Activated CD8-positive, alpha-beta T cell treated with anti-CD3 and anti-CD28 coated beads for 36 hours (primary cell): ENCODE measurements around the gene KDM4C. TPM values are rescaled to one million over a fixed set of nuclear protein-coding genes. Genes with fewer than 3 reads are reported as not detected.

Experiments used
- ATAC-seq: fragments of 200-7000 bp; cut with Tn5 transposase; one replicate; pipeline ENCODE4 v1.10.0; 2021; ENCODE audit warnings: mild to moderate bottlenecking, moderate library complexity
- CTCF ChIA-PET: fragments of 350-600 bp; sonication (Branson Sonifier 250); formaldehyde crosslinking; loops from one replicate; lab custom pipeline; 2021; ENCODE audit warnings: antibody characterized with exemption; lab: Charles Lee
- POLR2A ChIA-PET: fragments of 350-600 bp; sonication (Branson Sonifier 250); formaldehyde crosslinking; loops from one replicate; lab custom pipeline; 2021; ENCODE audit warnings: antibody characterized with exemption; lab: Charles Lee
- DNase-seq: peaks from one replicate; pipeline ENCODE4 v3.0.0-alpha.2; 2020
- H3K27ac Mint-ChIP-seq: one replicate; pipeline ENCODE4 v1.8.0; 2021; ENCODE audit warnings: mild to moderate bottlenecking, mixed read lengths
- H3K27me3 Mint-ChIP-seq: one replicate; pipeline ENCODE4 v1.8.0; 2021; ENCODE audit warnings: mixed read lengths
- H3K36me3 Mint-ChIP-seq: one replicate; pipeline ENCODE4 v1.8.0; 2021; ENCODE audit warnings: low read depth, mixed read lengths
- H3K4me1 Mint-ChIP-seq: one replicate; pipeline ENCODE4 v1.8.0; 2021; ENCODE audit warnings: low read depth, mixed read lengths
- H3K4me3 Mint-ChIP-seq: one replicate; pipeline ENCODE4 v1.8.0; 2021; ENCODE audit warnings: mild to moderate bottlenecking, moderate library complexity, mixed read lengths
- H3K9me3 Mint-ChIP-seq: one replicate; pipeline ENCODE4 v1.8.0; 2021; ENCODE audit warnings: mixed read lengths
- intact Hi-C: fragments of 100-400 bp; cut with micrococcal nuclease; formaldehyde crosslinking; loops from one replicate; pipeline ENCODE4 v1.10.0; 2022
- total RNA-seq, 2 experiments: library from RNA; stranded (reverse); gene quantifications; one replicate each; pipeline ENCODE4 v1.2.3, GENCODE V29; 2021
- TF ChIP-seq, protein P1 (sequence below): fragments of 200-600 bp; IDR thresholded peaks from one replicate; pipeline ENCODE4 v1.8.0; 2022; ENCODE audit warnings: antibody characterized with exemption, mild to moderate bottlenecking

Gene KDM4C
- total RNA-seq, 2 experiments from 2014 or later = 31.1 to 32.9 TPM

DNA sequence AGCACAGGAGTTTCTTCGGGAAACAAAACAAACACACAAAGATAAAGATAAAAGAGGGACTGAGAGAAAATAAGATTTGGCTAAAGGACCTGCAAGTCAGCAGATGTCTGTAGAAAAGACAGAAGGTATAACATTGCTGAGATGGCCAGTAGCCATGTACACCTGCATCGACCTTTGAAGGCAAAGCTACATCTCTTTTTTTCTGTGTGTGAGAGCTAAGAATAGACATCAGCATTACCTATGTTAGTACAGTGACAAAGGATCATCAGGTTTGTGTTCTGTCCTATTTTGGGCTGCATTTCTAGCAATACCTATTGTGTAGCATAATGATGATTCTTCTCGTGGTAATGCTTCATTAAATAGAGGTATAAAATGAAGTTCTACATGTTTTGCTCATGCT lies 64.9 kb downstream of the KDM4C start:
- intact Hi-C loops = loop anchor here (10.0 kb wide), 1 partner anchor 232 kb away; no protein-coding TSS in a partner anchor
- TF ChIP-seq, protein P1, sequence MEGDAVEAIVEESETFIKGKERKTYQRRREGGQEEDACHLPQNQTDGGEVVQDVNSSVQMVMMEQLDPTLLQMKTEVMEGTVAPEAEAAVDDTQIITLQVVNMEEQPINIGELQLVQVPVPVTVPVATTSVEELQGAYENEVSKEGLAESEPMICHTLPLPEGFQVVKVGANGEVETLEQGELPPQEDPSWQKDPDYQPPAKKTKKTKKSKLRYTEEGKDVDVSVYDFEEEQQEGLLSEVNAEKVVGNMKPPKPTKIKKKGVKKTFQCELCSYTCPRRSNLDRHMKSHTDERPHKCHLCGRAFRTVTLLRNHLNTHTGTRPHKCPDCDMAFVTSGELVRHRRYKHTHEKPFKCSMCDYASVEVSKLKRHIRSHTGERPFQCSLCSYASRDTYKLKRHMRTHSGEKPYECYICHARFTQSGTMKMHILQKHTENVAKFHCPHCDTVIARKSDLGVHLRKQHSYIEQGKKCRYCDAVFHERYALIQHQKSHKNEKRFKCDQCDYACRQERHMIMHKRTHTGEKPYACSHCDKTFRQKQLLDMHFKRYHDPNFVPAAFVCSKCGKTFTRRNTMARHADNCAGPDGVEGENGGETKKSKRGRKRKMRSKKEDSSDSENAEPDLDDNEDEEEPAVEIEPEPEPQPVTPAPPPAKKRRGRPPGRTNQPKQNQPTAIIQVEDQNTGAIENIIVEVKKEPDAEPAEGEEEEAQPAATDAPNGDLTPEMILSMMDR = no peak
- DNase-seq = no peak
- POLR2A ChIA-PET = no interaction called here
- no peak overlapping the region for H3K27ac Mint-ChIP-seq
- CTCF ChIA-PET = no interaction called here
- no peak for ATAC-seq
- H3K4me1 Mint-ChIP-seq = peaks cover 12% of the 10 kb centered on the region
- no peaks in the 10 kb centered on the region for H3K9me3 Mint-ChIP-seq
- H3K27me3 Mint-ChIP-seq = no peaks in the 10 kb centered on the region
- H3K36me3 Mint-ChIP-seq = peaks cover 26% of the 10 kb centered on the region
- no peak overlapping the region for H3K4me3 Mint-ChIP-seq

DNA sequence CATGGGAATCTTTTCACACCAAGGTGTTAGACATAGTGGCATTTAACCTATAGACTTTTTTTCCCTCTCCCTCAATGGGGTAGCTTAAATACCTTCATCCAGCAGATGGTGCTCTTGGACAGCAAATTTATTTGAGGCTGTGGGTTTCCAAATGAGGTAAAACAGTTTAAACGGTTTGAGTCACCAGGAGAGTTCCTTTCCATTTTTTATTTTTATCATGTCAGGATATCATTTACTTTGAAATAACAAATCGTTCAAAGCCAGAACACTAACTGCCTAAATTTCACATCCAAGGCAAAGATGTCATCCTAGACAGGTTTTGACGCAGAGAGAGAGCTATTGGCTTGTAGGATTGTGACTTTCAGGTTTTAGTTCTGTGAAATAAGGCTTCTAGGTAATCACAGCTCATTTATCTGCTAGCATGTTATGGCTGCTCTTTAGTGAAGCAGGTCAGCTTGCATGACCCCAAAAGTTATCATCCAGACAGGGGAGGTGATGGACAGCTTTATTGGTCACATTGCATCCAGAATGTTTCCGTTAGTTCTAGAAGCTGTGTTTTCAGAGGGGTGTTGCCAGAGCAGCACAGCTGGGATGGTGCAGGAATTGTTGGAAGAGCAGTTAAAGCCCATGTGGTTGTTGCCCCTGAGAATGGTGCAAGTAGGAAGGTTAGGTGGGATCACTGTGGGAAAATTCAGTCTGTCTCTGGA lies 69.8 kb downstream of the KDM4C start:
- ChIA-PET CTCF (interaction anchor here (0.6 to 2.0 kb wide), 42 partner anchors 9 to 709 kb away, joined by 3 to 22 read pairs (median 4); no protein-coding TSS in a partner anchor), POLR2A (interaction anchor here (0.6 kb wide), 1 partner anchor 212 kb away, joined by 4 read pairs; no protein-coding TSS in a partner anchor)
- no peaks in the 10 kb centered on the region for H3K27me3 Mint-ChIP-seq
- no peak overlapping the region for H3K4me3 Mint-ChIP-seq
- peak overlapping the region; percentile 39 for H3K27ac Mint-ChIP-seq
- TF ChIP-seq, protein P1 = peak; percentile 71
- peak; percentile 85 for ATAC-seq
- peaks cover 13% of the 10 kb centered on the region for H3K4me1 Mint-ChIP-seq
- intact Hi-C loops = loop anchor here (2.0 to 10.0 kb wide), 2 partner anchors 227 to 709 kb away; no protein-coding TSS in a partner anchor
- DNase-seq = peak; percentile 56
- no peaks in the 10 kb centered on the region for H3K9me3 Mint-ChIP-seq
- peaks cover 24% of the 10 kb centered on the region for H3K36me3 Mint-ChIP-seq

DNA sequence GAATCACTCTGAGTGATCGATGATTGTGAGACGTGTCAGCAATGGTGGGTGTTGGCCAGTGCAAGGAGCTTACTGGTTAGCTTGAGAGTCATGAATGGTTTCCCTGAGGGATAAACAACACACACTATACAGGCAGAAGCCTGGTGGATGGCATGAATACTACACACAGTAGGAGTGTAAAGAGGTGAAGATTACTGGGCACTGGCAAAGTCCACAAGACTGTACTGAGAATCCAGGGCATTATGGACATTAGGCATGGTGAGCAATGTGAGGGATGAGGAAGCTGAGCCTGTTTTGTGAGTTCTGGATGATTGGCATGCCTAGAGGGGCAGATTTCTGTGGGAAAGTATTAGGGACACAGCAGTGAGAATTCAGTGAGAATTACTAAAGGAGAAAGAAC lies 71.3 kb downstream of the KDM4C start:
- ChIA-PET CTCF (interaction anchor here (0.6 kb wide), 1 partner anchor 422 kb away, joined by 3 read pairs; no protein-coding TSS in a partner anchor), POLR2A (no interaction called here)
- ATAC-seq = no peak
- peaks cover 13% of the 10 kb centered on the region for H3K4me1 Mint-ChIP-seq
- no peaks in the 10 kb centered on the region for H3K9me3 Mint-ChIP-seq
- no peak for DNase-seq
- no peak overlapping the region for H3K4me3 Mint-ChIP-seq
- intact Hi-C loops = loop anchor here (10.0 kb wide), 1 partner anchor 226 kb away; no protein-coding TSS in a partner anchor
- no peaks in the 10 kb centered on the region for H3K27me3 Mint-ChIP-seq
- peaks cover 25% of the 10 kb centered on the region for H3K36me3 Mint-ChIP-seq
- TF ChIP-seq, protein P1 = no peak
- no peak overlapping the region for H3K27ac Mint-ChIP-seq

DNA sequence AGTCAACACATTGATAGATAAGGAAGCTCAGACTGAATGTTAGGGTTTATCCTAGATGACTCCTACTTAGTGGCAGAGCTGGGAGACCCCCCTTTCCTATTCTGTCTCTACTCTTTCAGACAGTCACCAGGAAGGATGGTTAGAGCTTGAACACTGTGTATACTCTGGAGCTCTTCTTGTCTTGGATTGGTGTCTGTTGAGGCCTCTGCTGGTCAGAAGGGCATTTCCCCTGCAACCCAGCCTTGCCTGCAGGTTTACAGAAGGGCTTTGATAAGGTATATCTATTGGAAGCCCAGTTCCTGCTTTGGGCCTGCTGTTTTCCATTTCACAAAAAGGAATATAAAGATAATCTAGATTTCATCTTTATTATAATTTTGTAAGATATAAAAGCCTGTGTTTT lies 71.8 kb downstream of the KDM4C start:
- Mint-ChIP-seq H3K4me3 (no peak overlapping the region), H3K9me3 (no peaks in the 10 kb centered on the region), H3K27ac (no peak overlapping the region), H3K36me3 (peaks cover 30% of the 10 kb centered on the region), H3K27me3 (no peaks in the 10 kb centered on the region), H3K4me1 (peaks cover 13% of the 10 kb centered on the region)
- no peak for DNase-seq
- TF ChIP-seq, protein P1 = no peak
- intact Hi-C loops = loop anchor here (10.0 kb wide), 1 partner anchor 225 kb away; no protein-coding TSS in a partner anchor
- ChIA-PET POLR2A (no interaction called here), CTCF (no interaction called here)
- no peak for ATAC-seq

DNA sequence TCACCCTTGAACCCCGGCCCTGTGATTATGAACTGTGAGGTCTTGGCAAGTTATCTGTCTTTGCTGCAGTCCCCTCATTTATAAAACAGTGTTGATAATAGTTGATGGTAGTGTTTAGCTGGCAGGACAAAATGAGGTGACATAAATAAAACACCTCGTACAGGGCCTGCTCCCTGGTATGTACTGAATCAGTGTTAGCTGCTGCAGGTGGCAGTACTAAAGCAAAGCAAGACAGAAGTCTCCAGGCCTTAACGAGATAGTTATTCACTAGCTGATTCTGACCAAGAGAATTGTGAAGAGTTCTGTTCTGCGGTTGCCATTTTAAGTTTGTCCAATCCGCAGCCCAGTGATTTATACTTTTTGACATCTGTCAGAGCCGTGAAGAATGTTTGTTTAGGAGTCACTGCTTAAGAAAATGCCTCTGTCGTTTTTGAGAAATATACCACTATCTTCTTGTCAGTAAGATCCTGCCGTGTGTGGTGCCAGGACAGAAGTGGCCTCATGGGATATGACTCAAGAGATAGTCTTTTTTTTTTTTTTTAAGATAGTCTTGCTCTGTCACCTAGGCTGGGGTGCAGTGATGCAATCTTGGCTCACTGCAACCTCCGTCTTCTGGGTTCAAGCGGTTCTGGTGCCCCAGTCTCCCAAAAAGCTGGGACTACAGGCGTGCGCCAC lies 75.9 kb downstream of the KDM4C start:
- H3K27me3 Mint-ChIP-seq = no peaks in the 10 kb centered on the region
- CTCF ChIA-PET = no interaction called here
- TF ChIP-seq, protein P1 = no peak
- H3K27ac Mint-ChIP-seq = no peak overlapping the region
- H3K9me3 Mint-ChIP-seq = peaks cover 5% of the 10 kb centered on the region
- no peak overlapping the region for H3K4me3 Mint-ChIP-seq
- DNase-seq = no peak
- peaks cover 4% of the 10 kb centered on the region for H3K4me1 Mint-ChIP-seq
- POLR2A ChIA-PET = no interaction called here
- ATAC-seq = no peak
- intact Hi-C loops = no loop called here
- peaks cover 41% of the 10 kb centered on the region for H3K36me3 Mint-ChIP-seq
